GM13977 (cell line): ENCODE measurements around the gene PFN1.
"Not testable (repeated sequence)": the region's sequence is repeated elsewhere in the genome, so short reads cannot be mapped to it uniquely, and the experiment has no call there.

Experiments used
- DNase-seq: peaks from one replicate; pipeline ENCODE4 v3.0.0; 2012; ENCODE audit warnings: low spot score
- CTCF ChIP-seq: IDR thresholded peaks from 2 replicates; pipeline ENCODE4 v1.5.1; 2012; ENCODE audit warnings: mild to moderate bottlenecking, control low read depth; ENCODE audit not compliant: insufficient read depth; ENCODE audit errors: extremely low read depth, missing control alignments
- in situ Hi-C: fragments of 300-500 bp; cut with MboI; formaldehyde crosslinking; loops from one replicate; pipeline ENCODE4 v1.12.0; 2022; ENCODE audit warnings: low sequenced_read_pairs, low pct_unique_long_range_greater_than_20kb, mixed read lengths, inconsistent platforms; ENCODE audit not compliant: unreplicated experiment

PFN1 gene

GRCh38 chr17:4931963-4932362 lies 16.4 kb downstream of the PFN1 start, which contains the start of gene GP1BA:
TSS of gene GP1BA (plus strand) at chr17:4932277. CDS start at chr17:4932605, 328 bp downstream.
- DNase-seq, result peak; percentile 51
- no peak for TF ChIP-seq CTCF
- in situ Hi-C loops, result no loop called here

GRCh38 chr17:4928881-4929280 lies 19.4 kb downstream of the PFN1 start:
- TF ChIP-seq CTCF, result no peak
- in situ Hi-C loops, result no loop called here
- no peak for DNase-seq

- in situ Hi-C loops, DNase-seq: not testable (repeated sequence)
These were observed 21.6 kb downstream of the PFN1 start for GRCh38 chr17:4926577-4927335.

GRCh38 chr17:4921320-4921719 lies 27.0 kb downstream of the PFN1 start:
- in situ Hi-C loops, result no loop called here
- DNase-seq, result no peak
- no peak for TF ChIP-seq CTCF

GRCh38 chr17:4920351-4921048 lies 27.8 kb downstream of the PFN1 start:
- TF ChIP-seq CTCF, result no peak
- in situ Hi-C loops, result no loop called here
- no peak for DNase-seq

GRCh38 chr17:4919511-4920047 lies 28.8 kb downstream of the PFN1 start:
- TF ChIP-seq CTCF, result no peak
- DNase-seq, result no peak
- in situ Hi-C loops, result no loop called here

- DNase-seq, in situ Hi-C loops: not testable (repeated sequence)
These were observed 33.8 kb downstream of the PFN1 start for GRCh38 chr17:4914551-4914950.
